Thyroid gland (tissue), 4 donors: Measurements from ENCODE around the gene WFDC10B. TPM values are rescaled to one million over a fixed set of nuclear protein-coding genes. Genes with fewer than 3 reads are reported as not detected.
A peak's percentile ranks its signal among the peaks of the same experiment; 100 is the strongest.
"Not testable (repeated sequence)": the region's sequence is repeated elsewhere in the genome, so short reads cannot be mapped to it uniquely, and the experiment has no call there.

Experiments used
- DNase-seq, 2 donors: peaks; one replicate each; pipeline ENCODE4 v3.0.0-alpha.2; 2019
- H3K27ac ChIP-seq, 3 donors: fragments of 200-600 bp; sonication (generic); 1 replicate in 2 of 3; 2 replicates in 1 of 3; pipeline ENCODE4 v1.5.1; 2016 to 2019; ENCODE audit warnings: mild to moderate bottlenecking in 1 of 3, moderate library complexity in 1 of 3
- H3K27me3 ChIP-seq: fragments of 200-600 bp; sonication (generic); one replicate; pipeline ENCODE4 v1.5.1; 2019
- H3K36me3 ChIP-seq, 2 donors: fragments of 200-600 bp; sonication (generic); one replicate each; pipeline ENCODE4 v1.5.1; 2016 to 2019
- H3K4me1 ChIP-seq, 2 donors: fragments of 200-600 bp; sonication (generic); one replicate each; pipeline ENCODE4 v1.5.1; 2017 to 2019
- H3K4me3 ChIP-seq, 3 donors: fragments of 200-600 bp; sonication (generic); replicated peaks in 1 of 3; 1 replicate in 2 of 3; 2 replicates in 1 of 3; pipeline ENCODE4 v1.5.1; 2016; ENCODE audit warnings: mild to moderate bottlenecking in 1 of 3
- H3K9me3 ChIP-seq: fragments of 200-600 bp; sonication (generic); one replicate; pipeline ENCODE4 v1.5.1; 2017
- POLR2A ChIP-seq, 2 donors: fragments of 450-650 bp; IDR thresholded peaks; one replicate each; pipeline ENCODE4 v1.6.1; 2017; ENCODE audit warnings: antibody characterized with exemption in 2 of 2, mild to moderate bottlenecking in 2 of 2, moderate library complexity in 1 of 2
- WGBS, 2 donors: methylation state at CpG; one replicate each; pipeline ENCODE4 v1.1.5; 2017; 5-methylcytosine and 5-hydroxymethylcytosine counted together
- intact Hi-C: fragments of 100-400 bp; cut with DNase I; formaldehyde crosslinking; loops from one replicate; pipeline ENCODE4 v1.15.1; 2023
- total RNA-seq, 4 donors: library from RNA; depleted of rRNA; stranded (reverse); fragments of >200 nt; gene quantifications; one replicate each; pipeline ENCODE4 v1.2.3, GENCODE V29; 2016
- TF ChIP-seq, protein P1 (sequence below), 6 experiments: fragments of 200-600 bp in 3 of 6; fragments of 450-650 bp in 3 of 6; sonication (generic) in 3 of 6; IDR thresholded peaks; one replicate each; pipeline ENCODE4 v1.5.1; 2016 to 2019; ENCODE audit warnings: antibody characterized with exemption in 6 of 6, mild to moderate bottlenecking in 2 of 6, inconsistent platforms in 1 of 6, moderate library complexity in 1 of 6

WFDC10B gene
- total RNA-seq, 4 donors from 2014 or later: not detected

GRCh38 chr20:45685896-45686295 lies 18.9 kb downstream of the WFDC10B start:
- Histone ChIP-seq H3K9me3 (no peaks in the 10 kb centered on the region), H3K27me3 (no peaks in the 10 kb centered on the region), H3K4me1 (no peaks in the 10 kb centered on the region), H3K27ac (no peak overlapping the region), H3K36me3 (no peaks in the 10 kb centered on the region), H3K4me3 (no peak overlapping the region)
- TF ChIP-seq, protein P1, sequence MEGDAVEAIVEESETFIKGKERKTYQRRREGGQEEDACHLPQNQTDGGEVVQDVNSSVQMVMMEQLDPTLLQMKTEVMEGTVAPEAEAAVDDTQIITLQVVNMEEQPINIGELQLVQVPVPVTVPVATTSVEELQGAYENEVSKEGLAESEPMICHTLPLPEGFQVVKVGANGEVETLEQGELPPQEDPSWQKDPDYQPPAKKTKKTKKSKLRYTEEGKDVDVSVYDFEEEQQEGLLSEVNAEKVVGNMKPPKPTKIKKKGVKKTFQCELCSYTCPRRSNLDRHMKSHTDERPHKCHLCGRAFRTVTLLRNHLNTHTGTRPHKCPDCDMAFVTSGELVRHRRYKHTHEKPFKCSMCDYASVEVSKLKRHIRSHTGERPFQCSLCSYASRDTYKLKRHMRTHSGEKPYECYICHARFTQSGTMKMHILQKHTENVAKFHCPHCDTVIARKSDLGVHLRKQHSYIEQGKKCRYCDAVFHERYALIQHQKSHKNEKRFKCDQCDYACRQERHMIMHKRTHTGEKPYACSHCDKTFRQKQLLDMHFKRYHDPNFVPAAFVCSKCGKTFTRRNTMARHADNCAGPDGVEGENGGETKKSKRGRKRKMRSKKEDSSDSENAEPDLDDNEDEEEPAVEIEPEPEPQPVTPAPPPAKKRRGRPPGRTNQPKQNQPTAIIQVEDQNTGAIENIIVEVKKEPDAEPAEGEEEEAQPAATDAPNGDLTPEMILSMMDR (IDR thresholded peaks at IDR 0.05): peak in 1 of 6 experiments; percentile 12
- no peak for TF ChIP-seq POLR2A (IDR thresholded peaks at IDR 0.05)
- no peak for DNase-seq
- intact Hi-C loops: no loop called here
- 56 to 73% methylated on average over 3 of the region's 3 CpGs for WGBS, 2 donors

DNA sequence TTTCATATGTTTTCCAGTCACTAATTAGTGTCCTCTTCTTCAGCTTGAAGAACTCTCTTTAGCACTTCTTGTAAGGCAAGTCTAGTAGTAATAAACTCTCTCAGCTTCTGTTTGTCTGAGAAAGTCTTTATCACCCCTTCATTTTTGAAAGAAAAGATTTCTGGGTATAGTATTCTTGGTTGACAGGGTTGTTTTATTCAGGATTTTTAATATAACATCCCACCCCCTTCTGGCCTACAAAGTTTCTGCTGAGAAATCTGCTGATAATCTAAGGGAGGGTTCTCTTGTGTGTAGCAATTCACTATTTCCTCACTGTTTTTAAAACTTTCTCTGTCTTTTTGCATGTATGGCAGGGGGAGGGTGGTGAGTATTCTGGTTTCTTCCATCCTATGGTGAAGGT lies 25.2 kb downstream of the WFDC10B start:
- TF ChIP-seq POLR2A (IDR thresholded peaks at IDR 0.05): no peak
- TF ChIP-seq, protein P1 (IDR thresholded peaks at IDR 0.05): no peak
- no peak overlapping the region for H3K4me3 ChIP-seq
- H3K36me3 ChIP-seq: no peaks in the 10 kb centered on the region
- no peak for DNase-seq
- no peak overlapping the region for H3K27ac ChIP-seq
- H3K4me1 ChIP-seq: no peaks in the 10 kb centered on the region
- intact Hi-C loops: no loop called here
- H3K27me3 ChIP-seq: no peaks in the 10 kb centered on the region
- H3K9me3 ChIP-seq: no peaks in the 10 kb centered on the region

DNA sequence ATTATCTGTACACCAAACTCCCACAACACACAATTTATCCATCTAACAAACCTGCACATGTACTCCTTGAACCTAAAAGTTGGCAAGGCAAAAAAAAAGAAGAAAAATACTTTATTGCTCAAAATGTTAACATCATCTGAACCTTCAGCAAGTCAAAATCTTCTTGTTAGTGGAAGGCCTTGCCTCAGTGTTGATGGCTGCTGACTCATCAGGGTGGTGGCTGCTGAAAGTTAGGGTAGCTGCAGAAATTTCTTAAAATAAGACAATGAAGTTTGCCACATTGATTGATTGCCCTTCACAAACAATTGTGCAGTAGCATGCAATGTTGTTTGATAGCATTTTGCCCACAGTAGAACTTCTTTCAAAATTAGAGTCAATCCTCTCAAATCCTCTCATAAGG lies 32.1 kb downstream of the WFDC10B start:
- intact Hi-C loops: no loop called here
- Histone ChIP-seq H3K36me3 (no peaks in the 10 kb centered on the region), H3K9me3 (no peaks in the 10 kb centered on the region), H3K27ac (no peak overlapping the region), H3K27me3 (no peaks in the 10 kb centered on the region), H3K4me1 (no peaks in the 10 kb centered on the region), H3K4me3 (no peak overlapping the region)
- TF ChIP-seq, protein P1 (IDR thresholded peaks at IDR 0.05): no peak
- no peak for TF ChIP-seq POLR2A (IDR thresholded peaks at IDR 0.05)
- no peak for DNase-seq

DNA sequence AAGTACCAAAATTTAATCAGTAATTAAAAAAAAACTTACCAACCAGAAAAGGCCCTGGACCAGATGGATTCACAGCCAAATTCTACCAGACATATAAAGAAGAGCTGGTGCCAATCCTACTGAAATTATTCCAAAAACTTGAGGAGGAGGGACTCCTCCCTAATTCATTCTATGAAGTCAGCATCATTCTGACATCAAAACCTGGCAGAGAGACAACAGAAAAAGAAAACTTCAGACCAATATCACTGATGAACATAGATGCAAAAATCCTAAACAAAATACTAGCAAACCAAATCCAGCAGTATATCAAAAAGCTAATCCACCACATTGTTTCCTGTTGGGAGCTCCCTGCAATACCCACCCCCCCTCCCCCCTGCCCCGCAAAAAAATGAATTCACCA lies 34.7 kb downstream of the WFDC10B start, which contains the start of gene WFDC11:
Gene WFDC11 (minus strand): TSS at position 101 of the 400 bp plus-strand sequence. CDS start 19,639 bp downstream, outside the sequence.
- no peak for DNase-seq
- Histone ChIP-seq H3K27ac (no peak within 1 kb of the TSS), H3K27me3 (no peaks in the 10 kb centered on the region), H3K36me3 (no peaks in the 10 kb centered on the region), H3K4me3 (no peak within 1 kb of the TSS), H3K4me1 (no peaks in the 10 kb centered on the region), H3K9me3 (no peaks in the 10 kb centered on the region)
- intact Hi-C loops: no loop called here
- TF ChIP-seq, protein P1 (IDR thresholded peaks at IDR 0.05): no peak
- no peak for TF ChIP-seq POLR2A (IDR thresholded peaks at IDR 0.05)
- 73 to 93% methylated on average over 1 of the region's 1 CpG for WGBS, 2 donors

DNA sequence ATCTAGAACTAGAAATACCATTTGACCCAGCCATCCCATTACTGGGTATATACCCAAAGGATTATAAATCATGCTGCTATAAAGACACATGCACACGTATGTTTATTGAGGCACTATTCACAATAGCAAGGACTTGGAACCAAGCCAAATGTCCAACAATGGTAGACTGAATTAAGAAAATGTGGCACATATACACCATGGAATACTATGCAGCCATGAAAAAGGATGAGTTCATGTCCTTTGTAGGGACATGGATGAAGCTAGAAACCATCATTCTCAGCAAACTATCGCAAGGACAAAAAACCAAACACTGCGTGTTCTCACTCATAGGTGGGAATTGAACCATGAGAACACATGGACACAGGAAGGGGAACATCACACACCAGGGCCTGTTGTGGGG lies 47.8 kb downstream of the WFDC10B start:
- H3K4me3 ChIP-seq, H3K27me3 ChIP-seq, H3K4me1 ChIP-seq, DNase-seq, intact Hi-C loops, H3K27ac ChIP-seq, H3K36me3 ChIP-seq, H3K9me3 ChIP-seq: not testable (repeated sequence)
- 71 to 86% methylated on average over 2 to 3 of the region's 3 CpGs for WGBS, 2 donors

DNA sequence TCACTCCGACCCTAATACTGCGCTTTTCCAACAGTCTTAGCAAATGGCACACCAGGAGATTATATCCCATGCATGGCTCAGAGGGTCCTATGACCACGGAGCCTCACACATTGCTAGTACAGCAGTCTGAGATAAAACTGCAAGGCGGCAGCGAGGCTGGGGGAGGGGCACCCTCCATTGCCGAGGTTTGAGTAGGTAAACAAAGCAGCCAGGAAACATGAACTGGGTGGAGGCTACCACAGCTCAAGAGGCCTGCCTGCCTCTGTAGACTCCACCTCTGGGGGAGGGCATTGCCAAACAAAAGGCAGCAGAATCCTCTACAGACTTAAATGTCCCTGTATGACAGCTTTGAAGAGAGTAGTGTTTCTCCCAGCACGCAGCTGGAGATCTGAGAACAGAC lies 53.1 kb downstream of the WFDC10B start:
- DNase-seq, H3K36me3 ChIP-seq, H3K27me3 ChIP-seq, H3K9me3 ChIP-seq, H3K4me1 ChIP-seq, H3K27ac ChIP-seq, intact Hi-C loops, H3K4me3 ChIP-seq: not testable (repeated sequence)
- 79% methylated on average over 7 of the region's 7 CpGs for WGBS, 2 donors
